ENCODE data around the gene ANAPC5. TPM values are rescaled to one million over a fixed set of nuclear protein-coding genes. Genes with fewer than 3 reads are reported as not detected.

ANAPC5 gene, protein sequence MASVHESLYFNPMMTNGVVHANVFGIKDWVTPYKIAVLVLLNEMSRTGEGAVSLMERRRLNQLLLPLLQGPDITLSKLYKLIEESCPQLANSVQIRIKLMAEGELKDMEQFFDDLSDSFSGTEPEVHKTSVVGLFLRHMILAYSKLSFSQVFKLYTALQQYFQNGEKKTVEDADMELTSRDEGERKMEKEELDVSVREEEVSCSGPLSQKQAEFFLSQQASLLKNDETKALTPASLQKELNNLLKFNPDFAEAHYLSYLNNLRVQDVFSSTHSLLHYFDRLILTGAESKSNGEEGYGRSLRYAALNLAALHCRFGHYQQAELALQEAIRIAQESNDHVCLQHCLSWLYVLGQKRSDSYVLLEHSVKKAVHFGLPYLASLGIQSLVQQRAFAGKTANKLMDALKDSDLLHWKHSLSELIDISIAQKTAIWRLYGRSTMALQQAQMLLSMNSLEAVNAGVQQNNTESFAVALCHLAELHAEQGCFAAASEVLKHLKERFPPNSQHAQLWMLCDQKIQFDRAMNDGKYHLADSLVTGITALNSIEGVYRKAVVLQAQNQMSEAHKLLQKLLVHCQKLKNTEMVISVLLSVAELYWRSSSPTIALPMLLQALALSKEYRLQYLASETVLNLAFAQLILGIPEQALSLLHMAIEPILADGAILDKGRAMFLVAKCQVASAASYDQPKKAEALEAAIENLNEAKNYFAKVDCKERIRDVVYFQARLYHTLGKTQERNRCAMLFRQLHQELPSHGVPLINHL
- 79.7 TPM for total RNA-seq
- long read RNA-seq, transcript ANAPC5-218 (17 exons, 2,400 nt): minor isoform, 41 of 138 reads
- long read RNA-seq, transcript ANAPC5-201 (17 exons, 2,513 nt): major isoform, 50 of 138 reads
- long read RNA-seq, partial matches to known transcripts: 25 of 138 reads
- long read RNA-seq, other reads (novel, unspliced or antisense): 22 of 138 reads

DNA sequence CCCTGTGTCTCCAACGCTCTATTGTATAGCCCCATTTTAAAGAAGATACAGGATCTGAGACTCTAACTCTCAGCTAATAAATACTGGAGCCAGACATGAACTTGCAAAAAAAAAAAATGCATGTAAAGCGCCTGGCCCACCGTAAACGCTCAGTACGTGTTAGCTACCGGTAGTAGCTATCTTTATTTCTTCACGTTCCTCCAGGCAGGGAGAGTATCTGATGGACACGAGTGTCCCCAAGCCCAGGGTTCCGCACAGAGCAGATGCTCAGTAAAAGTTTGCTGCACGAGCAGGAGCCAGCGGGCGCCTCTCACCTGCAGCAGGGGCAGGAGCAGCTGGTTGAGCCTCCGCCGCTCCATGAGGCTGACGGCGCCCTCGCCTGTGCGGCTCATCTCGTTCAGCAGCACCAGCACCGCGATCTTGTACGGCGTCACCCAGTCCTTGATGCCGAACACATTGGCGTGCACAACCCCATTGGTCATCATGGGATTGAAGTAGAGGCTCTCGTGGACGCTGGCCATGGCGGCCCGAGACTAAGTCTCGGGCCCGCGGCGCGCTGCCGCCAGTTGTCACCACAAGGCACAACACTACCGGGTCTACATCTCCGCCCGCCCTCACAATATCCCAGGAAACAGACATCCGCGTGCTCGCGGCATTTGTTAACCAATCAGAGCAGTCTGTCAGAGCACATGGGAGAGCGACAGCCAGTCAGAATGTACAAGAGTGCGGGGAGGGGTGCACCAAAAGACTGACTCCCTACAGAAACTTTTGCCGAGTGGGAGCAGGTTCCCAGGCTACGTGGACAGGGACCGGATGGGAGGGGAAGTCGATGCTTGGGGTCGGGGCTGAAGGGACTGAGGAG, at the start of gene ANAPC5:
Gene ANAPC5, minus strand, starts transcription at position 592 of the 862 bp plus-strand sequence. Its CDS starts 71 bp downstream, at position 521.
- Histone ChIP-seq H3K4me1 (peaks cover 30% of the 10 kb centered on the region), H3K36me3 (peaks cover 7% of the 10 kb centered on the region), H3K27me3 (ENCODE audit: low read depth) (no peaks in the 10 kb centered on the region), H3K4me3 (peak within 1 kb of the TSS; percentile 97), H3K9me3 (no peaks in the 10 kb centered on the region), H3K27ac (peak within 1 kb of the TSS; percentile 95)
- TF ChIP-seq, protein P1, sequence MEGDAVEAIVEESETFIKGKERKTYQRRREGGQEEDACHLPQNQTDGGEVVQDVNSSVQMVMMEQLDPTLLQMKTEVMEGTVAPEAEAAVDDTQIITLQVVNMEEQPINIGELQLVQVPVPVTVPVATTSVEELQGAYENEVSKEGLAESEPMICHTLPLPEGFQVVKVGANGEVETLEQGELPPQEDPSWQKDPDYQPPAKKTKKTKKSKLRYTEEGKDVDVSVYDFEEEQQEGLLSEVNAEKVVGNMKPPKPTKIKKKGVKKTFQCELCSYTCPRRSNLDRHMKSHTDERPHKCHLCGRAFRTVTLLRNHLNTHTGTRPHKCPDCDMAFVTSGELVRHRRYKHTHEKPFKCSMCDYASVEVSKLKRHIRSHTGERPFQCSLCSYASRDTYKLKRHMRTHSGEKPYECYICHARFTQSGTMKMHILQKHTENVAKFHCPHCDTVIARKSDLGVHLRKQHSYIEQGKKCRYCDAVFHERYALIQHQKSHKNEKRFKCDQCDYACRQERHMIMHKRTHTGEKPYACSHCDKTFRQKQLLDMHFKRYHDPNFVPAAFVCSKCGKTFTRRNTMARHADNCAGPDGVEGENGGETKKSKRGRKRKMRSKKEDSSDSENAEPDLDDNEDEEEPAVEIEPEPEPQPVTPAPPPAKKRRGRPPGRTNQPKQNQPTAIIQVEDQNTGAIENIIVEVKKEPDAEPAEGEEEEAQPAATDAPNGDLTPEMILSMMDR (IDR thresholded peaks at IDR 0.05): no peak
- DNase-seq (peak; percentile 95), ATAC-seq (peak; percentile 100)
- intact Hi-C loops (cut with DNase I): no loop called here

DNA sequence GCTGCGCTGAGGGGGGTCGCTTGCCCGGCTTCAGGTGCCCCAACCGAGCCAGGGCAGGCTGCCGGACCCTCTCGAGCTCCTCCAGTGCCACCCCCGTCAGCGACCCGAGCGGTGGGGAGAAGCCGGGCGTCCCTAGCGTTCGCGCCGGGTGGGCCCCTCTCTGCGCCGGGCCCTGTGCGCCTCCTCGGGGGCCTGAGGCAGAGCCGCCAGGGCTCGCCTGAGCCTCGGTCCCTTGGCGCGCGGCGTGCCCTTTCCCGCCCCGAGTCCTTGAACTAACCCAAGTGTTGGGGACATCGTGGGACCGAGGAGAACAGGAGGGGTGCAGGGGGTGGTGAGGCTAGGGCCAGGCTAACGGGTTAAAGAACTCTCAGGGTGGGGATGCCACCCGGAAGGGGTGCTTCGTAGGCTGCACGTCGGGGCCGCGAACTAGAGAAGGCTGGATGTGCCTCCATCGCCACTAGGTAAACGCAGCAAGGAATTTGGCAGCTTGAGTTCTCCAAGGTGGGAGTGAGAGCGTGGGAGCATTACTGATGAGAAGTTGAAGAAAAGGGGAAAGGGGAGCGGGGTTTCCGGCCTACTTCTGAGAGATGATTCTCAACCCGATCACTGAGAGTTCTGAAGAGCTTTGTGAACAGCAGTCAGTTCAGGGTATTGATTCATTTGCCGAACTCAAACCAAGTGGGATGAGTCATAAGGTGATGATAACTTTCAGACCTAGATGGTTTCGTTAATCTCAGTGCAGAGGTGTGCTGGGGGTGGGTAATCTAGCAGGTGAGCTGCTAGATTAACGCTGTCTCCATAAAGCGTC, 48.3 kb upstream of the ANAPC5 start:
- TF ChIP-seq, protein P1 (IDR thresholded peaks at IDR 0.05): no peak
- Histone ChIP-seq H3K4me1 (peaks cover 27% of the 10 kb centered on the region), H3K27me3 (ENCODE audit: low read depth) (no peaks in the 10 kb centered on the region), H3K9me3 (no peaks in the 10 kb centered on the region), H3K27ac (peak overlapping the region; percentile 90), H3K36me3 (peaks cover 18% of the 10 kb centered on the region), H3K4me3 (peak overlapping the region; percentile 84)
- peak; percentile 63 for DNase-seq
- ATAC-seq: peak; percentile 75 to 80
- intact Hi-C loops (cut with DNase I): no loop called here

DNA sequence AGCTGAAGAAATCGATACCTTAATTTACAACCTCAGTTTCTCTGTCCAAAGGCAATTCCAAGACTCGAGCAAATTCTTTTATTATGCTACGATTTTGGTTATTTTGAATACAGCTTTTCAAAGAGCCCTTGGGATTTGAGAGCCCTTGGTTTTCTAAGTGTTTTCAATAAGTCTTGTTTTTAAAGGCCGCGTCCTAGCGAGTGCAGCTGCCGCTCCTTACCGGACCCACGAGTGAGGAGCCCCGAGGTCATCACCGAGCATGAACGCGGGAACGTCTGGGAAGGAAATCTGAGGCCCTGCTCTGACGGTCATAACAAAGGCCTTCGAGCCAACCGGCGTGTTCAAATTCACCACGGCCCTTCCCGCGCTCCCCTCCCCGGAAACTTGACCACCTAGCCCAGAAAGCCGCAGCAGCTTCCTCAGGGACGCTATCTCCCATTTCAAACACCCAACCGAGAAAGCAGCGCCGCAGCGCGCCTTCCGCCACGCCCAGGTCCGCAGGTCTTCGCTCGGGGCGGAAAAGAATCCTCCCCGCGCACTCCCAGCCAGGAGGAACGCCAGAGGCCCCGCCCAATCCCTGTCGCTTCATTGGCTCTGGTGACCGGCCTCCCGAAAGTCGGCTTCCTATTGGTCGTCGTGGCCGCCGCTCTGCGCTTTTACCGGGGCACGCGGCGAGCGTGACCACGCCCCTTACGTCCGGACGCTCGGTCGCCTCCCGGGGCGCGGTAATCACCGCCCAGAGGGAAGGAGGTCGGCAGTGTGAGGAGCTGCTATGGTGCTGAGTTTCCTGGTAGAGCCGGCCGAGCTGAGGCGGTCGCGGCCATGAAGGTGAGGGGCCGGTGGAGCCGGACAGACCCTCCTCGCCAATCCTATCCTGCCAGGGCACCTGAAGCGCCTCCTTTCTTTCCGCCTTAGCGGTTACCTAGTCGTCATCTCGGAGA, 47.5 kb upstream of the ANAPC5 start, which contains the start of gene RNF34:
Gene RNF34, plus strand, starts transcription at position 728 of the 941 bp plus-strand sequence. Its CDS starts 95 bp downstream, at position 823.
- Histone ChIP-seq H3K4me3 (peak within 1 kb of the TSS; percentile 84), H3K27ac (peak within 1 kb of the TSS; percentile 90), H3K27me3 (ENCODE audit: low read depth) (no peaks in the 10 kb centered on the region), H3K36me3 (peaks cover 10% of the 10 kb centered on the region), H3K4me1 (peaks cover 27% of the 10 kb centered on the region), H3K9me3 (no peaks in the 10 kb centered on the region)
- ATAC-seq: peak; percentile 99
- DNase-seq: peak; percentile 100
- TF ChIP-seq, protein P1 (IDR thresholded peaks at IDR 0.05): peak; percentile 12
- intact Hi-C loops (cut with DNase I): no loop called here

DNA sequence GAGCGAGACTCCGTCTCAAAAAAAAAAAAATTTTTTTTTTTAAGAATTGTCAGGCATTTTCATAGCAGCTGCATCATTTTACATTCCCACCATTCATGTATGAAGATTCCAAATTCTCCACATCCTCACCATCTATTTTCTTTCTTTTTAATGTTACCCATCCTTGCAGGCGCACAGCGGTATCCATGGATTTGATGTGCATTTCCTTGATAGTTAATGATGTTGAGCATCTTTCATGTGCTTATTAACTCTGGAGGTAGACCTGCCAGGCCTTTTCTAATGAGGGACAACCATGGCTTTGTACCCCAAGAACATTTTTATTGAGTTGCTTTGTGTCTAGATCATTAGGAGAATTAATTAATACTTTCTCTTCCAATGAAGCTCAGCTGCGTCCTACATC, 46.1 kb upstream of the ANAPC5 start:
- H3K4me3 ChIP-seq: no peak overlapping the region
- ATAC-seq (no peak), DNase-seq (no peak)
- H3K27me3 ChIP-seq (ENCODE audit: low read depth): no peaks in the 10 kb centered on the region
- peaks cover 27% of the 10 kb centered on the region for H3K4me1 ChIP-seq
- H3K27ac ChIP-seq: no peak overlapping the region
- TF ChIP-seq, protein P1 (IDR thresholded peaks at IDR 0.05): no peak
- no peaks in the 10 kb centered on the region for H3K9me3 ChIP-seq
- H3K36me3 ChIP-seq: no peaks in the 10 kb centered on the region
- intact Hi-C loops (cut with DNase I): no loop called here
